ENCODE data around the gene PPP2R3C.
"Not testable (repeated sequence)": the region's sequence is repeated elsewhere in the genome, so short reads cannot be mapped to it uniquely, and the experiment has no call there.

Gene PPP2R3C

GRCh38 chr14:35116242-35116641, 5.5 kb downstream of the PPP2R3C start:
- no peak overlapping the region for H3K4me3 ChIP-seq (ENCODE audit: low read length)
- no peak for TF ChIP-seq CTCF (IDR thresholded peaks at IDR 0.05; ENCODE audit: insufficient read depth, low read depth, low read length, missing control alignments)
- DNase-seq (ENCODE audit: low read depth) = no peak

GRCh38 chr14:35114036-35114435, 7.8 kb downstream of the PPP2R3C start:
- no peak for DNase-seq (ENCODE audit: low read depth)
- H3K4me3 ChIP-seq (ENCODE audit: low read length) = no peak overlapping the region
- TF ChIP-seq CTCF (IDR thresholded peaks at IDR 0.05; ENCODE audit: insufficient read depth, low read depth, low read length, missing control alignments) = no peak

GRCh38 chr14:35113308-35113950, 8.4 kb downstream of the PPP2R3C start:
- DNase-seq (ENCODE audit: low read depth) = no peak
- no peak for TF ChIP-seq CTCF (IDR thresholded peaks at IDR 0.05; ENCODE audit: insufficient read depth, low read depth, low read length, missing control alignments)
- no peak overlapping the region for H3K4me3 ChIP-seq (ENCODE audit: low read length)

- no peak overlapping the region for H3K4me3 ChIP-seq (ENCODE audit: low read length)
- no peak for DNase-seq (ENCODE audit: low read depth)
- TF ChIP-seq CTCF (IDR thresholded peaks at IDR 0.05; ENCODE audit: insufficient read depth, low read depth, low read length, missing control alignments) = no peak
Observed at GRCh38 chr14:35112641-35113040, 9.1 kb downstream of the PPP2R3C start.

- TF ChIP-seq CTCF (IDR thresholded peaks at IDR 0.05; ENCODE audit: insufficient read depth, low read depth, low read length, missing control alignments) = no peak
- no peak overlapping the region for H3K4me3 ChIP-seq (ENCODE audit: low read length)
- no peak for DNase-seq (ENCODE audit: low read depth)
Observed at GRCh38 chr14:35107866-35108265, 13.9 kb downstream of the PPP2R3C start.

- not testable (repeated sequence) for H3K4me3 ChIP-seq (ENCODE audit: low read length); DNase-seq (ENCODE audit: low read depth)
Observed at GRCh38 chr14:35094645-35095044, 27.1 kb downstream of the PPP2R3C start.

- TF ChIP-seq CTCF (IDR thresholded peaks at IDR 0.05; ENCODE audit: insufficient read depth, low read depth, low read length, missing control alignments) = no peak
- DNase-seq (ENCODE audit: low read depth) = no peak
- H3K4me3 ChIP-seq (ENCODE audit: low read length) = no peak overlapping the region
Observed at GRCh38 chr14:35088514-35088913, 33.3 kb downstream of the PPP2R3C start.

All from epithelial cell of esophagus (primary cell).